Esophagus mucosa (tissue), 1 donor: Measurements from ENCODE around the gene KCNC3. TPM values are rescaled to one million over a fixed set of nuclear protein-coding genes. Genes with fewer than 3 reads are reported as not detected.

Experiments
- ATAC-seq: fragments of 200-7000 bp; cut with Tn5 transposase; one replicate; pipeline ENCODE4 v1.9.1; 2020
- total RNA-seq: library from RNA; stranded (reverse); gene quantifications from one replicate; pipeline ENCODE4 v1.2.4, GENCODE V29; 2023
- donor health status: DM: yes; HTN: yes; CAD: no.

KCNC3 gene
- 0.48 TPM for total RNA-seq

GRCh38 chr19:50329146-50329925 is at the start of gene KCNC3:
KCNC3 (minus strand) TSS chr19:50329377; CDS start chr19:50329082, 295 bp downstream.
- peak; percentile 86 for ATAC-seq

- no peak for ATAC-seq
Measured at GRCh38 chr19:50378863-50379236, 49.7 kb upstream of the KCNC3 start.

- ATAC-seq: no peak
Measured at GRCh38 chr19:50378169-50378862, 49.1 kb upstream of the KCNC3 start.

DNA sequence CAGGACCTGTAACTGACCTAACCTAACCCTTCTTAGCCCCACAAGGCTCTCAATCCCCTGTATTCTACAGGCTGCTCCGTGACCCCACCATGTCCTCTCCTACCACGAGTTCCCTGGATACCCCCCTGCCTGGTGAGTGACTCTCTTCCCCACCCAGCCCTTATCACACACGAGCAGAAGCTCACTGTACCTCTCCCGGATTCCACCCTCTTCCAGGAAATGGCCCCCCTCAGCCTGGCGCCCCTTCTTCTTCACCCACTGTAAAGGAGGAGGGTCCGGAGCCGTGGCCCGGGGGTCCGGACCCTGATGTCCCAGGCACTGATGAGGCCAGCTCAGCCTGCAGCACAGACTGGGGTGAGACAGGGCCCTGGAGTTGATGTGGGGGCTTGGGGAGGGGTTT is 48.3 kb upstream of the KCNC3 start:
- ATAC-seq: no peak

DNA sequence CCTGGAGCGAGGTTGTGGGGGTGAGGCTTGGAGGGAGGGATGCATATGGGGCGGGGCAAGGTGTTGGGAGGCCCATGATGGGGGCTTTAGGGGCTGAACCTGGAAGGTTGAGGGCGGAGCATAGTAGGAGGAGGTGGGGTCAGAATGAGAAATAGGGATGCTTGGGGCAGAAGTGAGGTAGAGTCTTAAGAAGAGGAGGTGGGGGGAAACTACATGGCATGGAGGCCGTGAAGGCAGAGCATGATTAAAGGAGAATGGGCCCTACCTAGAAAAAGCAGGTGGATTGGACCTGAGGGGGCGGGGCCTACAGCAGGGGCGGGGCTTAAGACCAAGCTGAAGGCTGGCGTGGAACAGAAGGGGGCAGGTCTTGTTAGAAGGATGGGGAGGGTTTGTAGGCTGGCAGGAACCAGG is 47.9 kb upstream of the KCNC3 start:
- ATAC-seq: peak; percentile 24

GRCh38 chr19:50376166-50377050 is 47.2 kb upstream of the KCNC3 start, which contains the start of gene NR1H2:
NR1H2 (plus strand) TSS chr19:50376457; CDS start chr19:50377606, 1,149 bp downstream.
- peak; percentile 94 for ATAC-seq

DNA sequence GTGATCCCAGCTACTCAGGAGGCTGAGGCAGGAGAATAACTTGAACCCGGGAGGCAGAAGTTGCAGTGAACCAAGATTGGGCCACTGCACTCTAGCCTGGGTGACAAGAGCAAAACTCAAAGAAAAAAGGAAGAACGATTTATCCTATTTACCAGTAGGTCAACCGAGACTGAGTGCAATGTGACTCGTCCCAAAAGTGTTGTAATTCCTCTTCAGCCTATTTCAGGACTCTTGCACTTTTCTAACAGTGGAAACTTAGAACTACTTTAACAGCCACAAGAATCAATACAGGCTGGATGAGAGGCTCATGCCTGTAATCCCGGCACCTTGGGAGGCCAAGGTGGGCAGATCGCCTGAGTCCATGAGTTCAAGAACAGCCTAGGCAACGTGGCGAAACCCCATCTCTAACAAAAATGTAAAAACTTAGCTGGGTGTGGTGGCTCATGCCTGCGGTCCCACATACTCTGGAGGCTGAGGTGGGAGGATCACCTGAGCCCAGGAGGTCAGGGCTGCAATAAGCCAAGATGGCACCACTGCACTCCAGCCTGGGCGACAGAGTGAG is 42.8 kb upstream of the KCNC3 start:
- ATAC-seq: no peak

GRCh38 chr19:50368649-50369570 is 39.7 kb upstream of the KCNC3 start:
- ATAC-seq: peak; percentile 83

GRCh38 chr19:50365434-50366306 is 36.5 kb upstream of the KCNC3 start, which contains the start of gene NAPSA:
NAPSA (minus strand) TSS chr19:50365639; CDS start chr19:50365621, 18 bp downstream.
- no peak for ATAC-seq

- no peak for ATAC-seq
Measured at GRCh38 chr19:50362656-50363424, 33.7 kb upstream of the KCNC3 start.

DNA sequence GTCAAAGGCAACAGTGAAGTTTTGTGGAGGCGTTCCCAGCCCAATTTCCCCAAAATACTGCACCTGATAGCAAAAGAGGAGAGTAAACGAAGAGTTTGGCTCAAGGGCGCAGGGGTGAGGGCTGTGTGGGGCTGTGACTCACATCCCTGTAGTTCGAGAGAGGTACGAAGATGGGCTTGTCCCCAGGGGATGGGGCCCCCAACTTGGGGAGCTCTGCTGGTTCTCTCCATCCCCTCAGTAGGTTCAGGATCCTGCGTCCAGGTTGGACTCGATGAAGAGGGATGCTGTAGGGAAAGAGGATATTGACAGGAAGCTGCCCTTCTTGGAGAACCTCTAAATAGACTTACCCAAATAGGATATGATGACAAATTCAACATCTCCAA is 32.8 kb upstream of the KCNC3 start:
- no peak for ATAC-seq

GRCh38 chr19:50361290-50362029 is 32.3 kb upstream of the KCNC3 start:
- ATAC-seq: no peak

DNA sequence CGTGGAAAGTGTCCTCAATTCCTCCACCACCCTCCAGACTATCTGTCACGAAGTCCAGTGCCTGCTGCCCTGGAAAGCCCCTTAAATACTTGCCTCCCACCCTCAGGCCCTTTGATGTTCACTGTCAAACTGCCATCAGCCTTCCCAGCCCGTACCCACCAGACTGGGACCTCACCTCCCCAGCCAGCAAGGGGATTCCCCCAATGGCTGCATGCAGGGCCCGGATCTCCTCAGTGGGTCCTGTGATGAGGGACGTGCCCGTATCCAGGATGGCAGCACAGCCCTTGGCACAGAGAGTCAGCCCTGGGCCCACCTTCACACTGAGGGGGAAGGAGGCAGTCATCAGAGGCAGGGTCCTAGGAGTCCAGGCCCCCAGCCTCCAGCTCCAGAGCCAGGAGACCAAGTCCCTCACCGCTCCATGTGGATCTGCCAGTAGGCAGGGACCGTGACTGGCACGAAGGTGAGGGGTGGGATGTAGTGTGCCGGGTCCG is 30.2 kb upstream of the KCNC3 start:
- ATAC-seq: no peak

- peak; percentile 39 for ATAC-seq
Measured at GRCh38 chr19:50358483-50359327, 29.5 kb upstream of the KCNC3 start.

DNA sequence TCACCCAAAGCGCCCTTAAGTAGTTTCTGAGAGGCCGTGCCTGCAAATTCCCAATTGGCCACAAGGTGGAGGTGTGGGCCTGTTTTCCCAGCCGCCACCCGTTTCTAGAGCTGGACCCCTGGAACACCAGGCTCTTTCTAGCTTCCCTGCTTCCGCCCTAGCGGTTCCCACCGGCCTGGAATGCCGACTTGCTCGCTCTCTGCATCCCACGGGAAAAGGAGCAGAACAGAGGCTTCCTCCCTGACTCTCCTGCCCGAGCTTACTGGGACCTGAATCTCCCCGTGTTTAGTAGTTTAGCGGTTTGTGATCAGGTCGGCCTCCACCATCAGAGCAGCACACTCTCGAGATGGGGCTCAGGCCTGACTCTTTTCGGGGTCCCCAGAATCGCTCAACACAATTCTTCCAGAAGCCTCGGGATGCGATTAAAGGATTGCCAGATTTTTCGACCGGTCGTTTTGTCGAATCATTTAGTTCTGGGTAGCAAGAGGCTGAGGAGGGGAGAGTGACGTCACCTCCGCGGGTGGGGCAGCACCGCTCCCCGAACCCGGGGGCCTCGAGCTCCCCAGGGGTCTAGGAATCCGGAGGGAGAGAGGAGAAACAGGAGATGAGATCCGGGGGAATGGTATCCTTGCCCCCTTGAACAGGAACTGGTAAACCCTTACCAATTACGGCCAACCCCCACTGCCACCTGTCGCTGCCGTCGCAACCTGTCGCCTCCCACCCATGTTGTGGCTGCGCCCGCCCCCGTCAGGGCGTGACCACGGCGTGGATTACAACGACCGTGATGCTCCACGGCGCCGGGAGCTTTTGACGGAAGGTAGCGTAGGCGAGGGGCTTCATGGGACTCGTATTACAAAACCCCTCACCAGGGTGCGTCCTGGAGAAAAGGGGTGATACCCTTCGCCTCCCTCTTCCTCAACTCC is 28.3 kb upstream of the KCNC3 start:
- ATAC-seq: peak; percentile 62

DNA sequence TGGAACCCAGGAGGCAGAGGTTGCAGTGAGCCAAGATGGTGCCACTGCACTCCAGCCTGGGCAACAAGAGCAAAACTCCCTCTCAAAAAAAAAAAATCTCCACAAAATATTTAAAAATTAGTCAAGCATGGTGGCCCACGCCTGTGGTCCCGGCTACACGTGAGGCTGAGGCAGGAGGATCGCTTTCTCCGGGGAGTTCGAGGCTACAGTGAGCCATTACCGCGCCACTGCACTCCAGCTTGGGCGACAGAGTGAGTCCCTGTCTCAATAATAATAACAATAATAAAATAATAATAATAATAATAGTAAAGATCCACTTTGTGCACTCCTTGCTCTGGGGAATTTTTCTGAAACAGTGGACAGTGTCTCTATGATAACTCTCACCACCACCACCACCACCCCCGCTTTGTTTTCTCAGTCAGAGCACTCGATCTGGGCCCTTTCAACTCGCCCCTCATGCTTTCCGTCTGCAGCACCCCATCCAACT is 27.6 kb upstream of the KCNC3 start:
- ATAC-seq: no peak
